ENCODE measurements around the gene HAVCR2.

DNA sequence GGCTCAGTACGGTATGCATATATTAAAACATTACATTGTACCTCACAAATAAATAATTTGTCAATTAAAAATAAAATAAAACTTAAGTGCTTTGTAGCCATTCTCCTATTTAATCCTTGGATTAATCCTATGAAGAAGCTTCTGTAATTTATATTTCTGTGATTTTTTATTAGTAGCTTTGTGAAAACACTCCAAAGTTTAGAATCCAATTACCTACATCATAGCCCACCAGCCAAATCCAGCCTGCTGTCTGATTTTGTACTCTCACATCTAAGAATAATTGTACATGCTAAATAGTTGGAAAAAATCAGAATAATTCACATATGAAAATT is 23.4 kb upstream of the HAVCR2 start:
- TF ChIP-seq, protein P1, sequence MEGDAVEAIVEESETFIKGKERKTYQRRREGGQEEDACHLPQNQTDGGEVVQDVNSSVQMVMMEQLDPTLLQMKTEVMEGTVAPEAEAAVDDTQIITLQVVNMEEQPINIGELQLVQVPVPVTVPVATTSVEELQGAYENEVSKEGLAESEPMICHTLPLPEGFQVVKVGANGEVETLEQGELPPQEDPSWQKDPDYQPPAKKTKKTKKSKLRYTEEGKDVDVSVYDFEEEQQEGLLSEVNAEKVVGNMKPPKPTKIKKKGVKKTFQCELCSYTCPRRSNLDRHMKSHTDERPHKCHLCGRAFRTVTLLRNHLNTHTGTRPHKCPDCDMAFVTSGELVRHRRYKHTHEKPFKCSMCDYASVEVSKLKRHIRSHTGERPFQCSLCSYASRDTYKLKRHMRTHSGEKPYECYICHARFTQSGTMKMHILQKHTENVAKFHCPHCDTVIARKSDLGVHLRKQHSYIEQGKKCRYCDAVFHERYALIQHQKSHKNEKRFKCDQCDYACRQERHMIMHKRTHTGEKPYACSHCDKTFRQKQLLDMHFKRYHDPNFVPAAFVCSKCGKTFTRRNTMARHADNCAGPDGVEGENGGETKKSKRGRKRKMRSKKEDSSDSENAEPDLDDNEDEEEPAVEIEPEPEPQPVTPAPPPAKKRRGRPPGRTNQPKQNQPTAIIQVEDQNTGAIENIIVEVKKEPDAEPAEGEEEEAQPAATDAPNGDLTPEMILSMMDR (conservative IDR thresholded peaks at IDR 0.05; ENCODE audit: low read depth, low read length) = no peak
- TF ChIP-seq EZH2phosphoT487 (IDR thresholded peaks at IDR 0.05; ENCODE audit: borderline replicate concordance, low read length) (no peak), EZH2 (IDR thresholded peaks at IDR 0.05; ENCODE audit: low read length, unreplicated experiment) (no peak)
